Epithelial cell of esophagus (primary cell): ENCODE data around the gene ARPP19.
"Not testable (repeated sequence)": the region's sequence is repeated elsewhere in the genome, so short reads cannot be mapped to it uniquely, and the experiment has no call there.

ENCODE experiments used
- DNase-seq: peaks from one replicate; pipeline ENCODE4 v3.0.0; 2010; ENCODE audit warnings: low read depth
- H3K4me3 ChIP-seq: 2 replicates; pipeline ENCODE4 v1.5.1; 2011; ENCODE audit warnings: mild to moderate bottlenecking, low read length, control low read depth
- TF ChIP-seq, protein P1 (sequence below): IDR thresholded peaks from 2 replicates; pipeline ENCODE4 v1.5.1; 2011; ENCODE audit warnings: low read depth, mild to moderate bottlenecking, low read length, control low read depth, inconsistent platforms; ENCODE audit not compliant: insufficient read depth; ENCODE audit errors: missing control alignments

ARPP19 gene

DNA sequence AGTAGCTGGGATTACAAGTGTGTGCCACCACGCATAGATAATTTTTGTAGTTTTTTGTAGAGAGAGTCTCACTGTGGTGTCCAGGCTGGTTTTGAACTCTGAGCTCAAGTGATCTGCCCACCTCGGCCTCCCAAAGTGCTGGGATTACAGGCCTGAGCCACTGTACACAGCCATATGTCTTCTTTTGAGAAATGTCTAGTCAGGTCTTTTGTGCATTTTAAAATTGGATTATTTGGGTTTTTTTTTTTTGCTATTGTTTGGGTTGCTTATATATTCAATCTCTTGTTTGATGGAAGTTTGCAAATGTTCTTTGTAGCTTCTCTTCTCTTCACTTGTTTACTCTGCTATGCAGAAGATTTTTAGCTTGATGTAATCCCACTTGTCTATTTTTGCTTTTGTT lies 6.2 kb upstream of the ARPP19 start:
- H3K4me3 ChIP-seq = no peak overlapping the region
- DNase-seq = no peak
- TF ChIP-seq, protein P1, sequence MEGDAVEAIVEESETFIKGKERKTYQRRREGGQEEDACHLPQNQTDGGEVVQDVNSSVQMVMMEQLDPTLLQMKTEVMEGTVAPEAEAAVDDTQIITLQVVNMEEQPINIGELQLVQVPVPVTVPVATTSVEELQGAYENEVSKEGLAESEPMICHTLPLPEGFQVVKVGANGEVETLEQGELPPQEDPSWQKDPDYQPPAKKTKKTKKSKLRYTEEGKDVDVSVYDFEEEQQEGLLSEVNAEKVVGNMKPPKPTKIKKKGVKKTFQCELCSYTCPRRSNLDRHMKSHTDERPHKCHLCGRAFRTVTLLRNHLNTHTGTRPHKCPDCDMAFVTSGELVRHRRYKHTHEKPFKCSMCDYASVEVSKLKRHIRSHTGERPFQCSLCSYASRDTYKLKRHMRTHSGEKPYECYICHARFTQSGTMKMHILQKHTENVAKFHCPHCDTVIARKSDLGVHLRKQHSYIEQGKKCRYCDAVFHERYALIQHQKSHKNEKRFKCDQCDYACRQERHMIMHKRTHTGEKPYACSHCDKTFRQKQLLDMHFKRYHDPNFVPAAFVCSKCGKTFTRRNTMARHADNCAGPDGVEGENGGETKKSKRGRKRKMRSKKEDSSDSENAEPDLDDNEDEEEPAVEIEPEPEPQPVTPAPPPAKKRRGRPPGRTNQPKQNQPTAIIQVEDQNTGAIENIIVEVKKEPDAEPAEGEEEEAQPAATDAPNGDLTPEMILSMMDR = no peak

DNA sequence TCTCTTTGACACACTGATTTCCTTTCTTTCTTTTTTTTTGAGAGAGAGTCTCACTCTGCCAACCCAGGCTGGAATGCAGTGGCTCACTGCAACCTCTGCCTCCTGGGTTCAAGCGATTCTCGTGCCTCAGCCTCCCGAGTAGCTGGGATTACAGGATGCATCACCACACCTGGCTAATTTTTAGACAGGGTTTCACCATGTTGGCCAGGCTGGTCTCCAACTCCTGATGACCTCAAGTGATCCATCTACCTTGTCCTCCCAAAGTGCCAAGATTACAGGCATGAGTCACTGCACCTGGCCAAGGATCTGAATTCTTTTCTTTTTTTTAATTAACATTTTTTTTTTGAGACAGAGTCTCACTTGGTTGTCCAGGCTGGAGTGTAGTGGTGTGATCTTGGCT lies 5.8 kb upstream of the ARPP19 start:
- not testable (repeated sequence) for DNase-seq, H3K4me3 ChIP-seq

DNA sequence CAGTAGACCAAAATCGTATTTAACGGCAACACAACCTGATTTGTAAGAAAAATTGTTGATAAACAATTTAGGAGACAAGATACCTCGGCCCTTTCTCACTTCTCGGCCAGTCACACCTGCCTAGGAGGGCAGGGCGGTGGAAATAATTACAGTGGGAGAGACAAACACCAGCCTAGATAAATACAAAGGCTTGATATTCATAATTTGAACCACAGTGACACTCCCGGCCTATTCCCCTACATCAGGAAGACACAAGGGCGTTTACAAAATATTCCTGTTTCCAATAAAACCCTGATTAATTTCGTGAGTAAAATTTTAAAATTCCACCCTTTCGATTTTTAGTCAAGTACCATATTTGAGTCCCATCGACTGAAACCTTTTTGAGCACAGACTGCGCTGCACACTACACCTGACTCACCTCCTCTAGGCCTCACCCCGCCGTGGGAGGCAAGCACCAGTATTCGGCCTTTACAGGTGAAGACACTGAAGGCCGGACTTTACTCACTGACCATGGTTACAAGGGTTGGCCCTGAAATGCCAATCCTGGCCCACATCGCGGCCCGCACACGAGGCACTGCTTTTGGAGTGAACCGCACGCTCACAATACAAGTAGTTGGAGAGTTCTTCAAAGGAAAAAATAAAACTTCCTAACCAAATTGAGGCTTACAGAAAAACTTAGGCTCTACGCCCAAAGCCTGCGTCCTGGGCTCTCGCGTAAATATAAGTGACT lies 794 bp downstream of the ARPP19 start:
- peak; percentile 71 for DNase-seq
- TF ChIP-seq, protein P1 = no peak

DNA sequence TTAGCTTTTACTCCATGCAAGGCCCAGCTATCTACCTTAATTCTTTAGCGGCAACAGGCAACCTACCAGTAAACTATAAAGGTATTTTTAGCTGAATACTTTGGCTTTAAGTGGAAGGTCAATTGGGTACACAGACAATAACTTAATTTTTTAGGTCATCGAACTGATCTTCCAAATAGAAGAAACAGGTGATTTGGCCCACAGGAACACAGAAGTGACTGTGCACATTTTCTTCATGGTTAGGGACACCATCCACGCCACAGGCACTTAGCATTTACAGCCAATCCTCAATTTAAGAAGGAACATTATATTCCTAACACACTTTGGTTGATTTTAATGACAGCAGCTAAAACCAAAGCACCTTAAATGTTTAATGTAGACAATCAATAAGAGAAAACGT lies 1.9 kb downstream of the ARPP19 start:
- TF ChIP-seq, protein P1 = no peak
- H3K4me3 ChIP-seq = peak overlapping the region; percentile 84
- DNase-seq = no peak

More for the DNA sequence above, 794 bp downstream of the ARPP19 start:
- peak overlapping the region; percentile 84 for H3K4me3 ChIP-seq

DNA sequence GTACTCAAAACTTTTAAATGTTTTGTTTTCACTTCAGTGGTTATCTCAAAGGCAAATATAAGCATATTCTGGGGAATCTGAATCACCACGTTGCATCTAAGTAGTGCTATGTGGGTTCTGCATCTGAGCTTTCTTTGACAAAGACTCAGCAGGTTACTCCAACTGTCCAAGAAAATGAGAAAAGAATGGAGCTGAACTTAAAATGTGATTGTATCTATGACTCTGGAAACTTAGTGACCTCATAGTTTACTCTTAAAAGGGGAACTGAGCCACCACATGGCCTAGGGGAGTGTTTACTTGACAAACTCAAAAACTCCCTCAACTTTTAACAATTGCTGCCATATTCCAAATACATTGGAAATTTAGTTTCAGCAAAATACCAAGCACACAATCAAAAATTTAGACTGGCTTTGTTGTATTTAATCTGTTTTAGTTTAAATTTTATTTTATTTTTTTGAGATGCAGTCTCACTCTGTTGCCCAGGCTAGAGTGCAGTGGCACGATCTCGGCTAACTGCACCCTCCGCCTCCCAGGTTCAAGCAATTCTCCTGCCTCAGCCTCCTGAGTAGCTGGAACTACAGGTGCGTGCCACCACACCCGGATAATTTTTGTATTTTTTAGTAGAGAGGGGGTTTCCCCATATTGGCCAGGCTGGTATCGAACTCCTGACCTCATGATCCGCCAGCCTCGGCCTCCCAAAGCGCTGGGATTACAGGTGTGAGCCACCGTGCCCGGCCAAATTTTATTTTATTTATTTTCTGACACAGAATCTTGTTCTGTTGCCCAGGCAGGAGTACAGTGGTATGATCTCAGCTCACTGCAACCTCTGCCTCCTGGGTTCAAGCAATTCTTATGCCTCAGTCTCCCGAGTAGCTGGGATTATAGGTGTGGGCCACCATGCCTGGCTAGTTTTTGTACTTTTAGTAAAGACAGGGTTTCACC lies 3.1 kb downstream of the ARPP19 start:
- DNase-seq, H3K4me3 ChIP-seq: not testable (repeated sequence)

DNA sequence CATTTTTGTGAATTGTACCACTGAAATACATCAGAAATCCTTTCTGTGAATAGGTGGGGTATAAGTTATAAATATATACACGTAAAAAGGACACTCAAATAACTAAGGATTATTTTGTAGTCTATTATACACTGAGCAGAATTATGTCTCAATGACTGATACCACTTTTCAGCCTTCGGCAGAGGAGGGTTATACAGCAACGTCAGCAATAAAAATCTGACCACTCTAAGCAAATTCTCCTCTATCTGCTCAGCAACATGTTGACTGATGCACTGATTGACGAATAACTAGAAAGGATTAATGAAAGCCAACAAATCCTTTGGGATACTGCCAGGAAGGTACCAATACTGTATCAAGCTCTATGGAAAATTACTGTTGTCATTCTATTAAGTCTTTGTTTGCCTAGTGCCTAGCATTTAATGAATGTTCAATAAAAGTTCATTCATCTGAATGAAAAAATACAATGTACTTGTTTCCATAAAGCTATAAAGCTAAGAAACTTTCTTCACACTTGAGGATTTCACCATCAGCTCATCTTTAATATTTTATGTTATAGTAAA lies 5.2 kb downstream of the ARPP19 start:
- DNase-seq = no peak
- H3K4me3 ChIP-seq = no peak overlapping the region
- TF ChIP-seq, protein P1 = no peak

DNA sequence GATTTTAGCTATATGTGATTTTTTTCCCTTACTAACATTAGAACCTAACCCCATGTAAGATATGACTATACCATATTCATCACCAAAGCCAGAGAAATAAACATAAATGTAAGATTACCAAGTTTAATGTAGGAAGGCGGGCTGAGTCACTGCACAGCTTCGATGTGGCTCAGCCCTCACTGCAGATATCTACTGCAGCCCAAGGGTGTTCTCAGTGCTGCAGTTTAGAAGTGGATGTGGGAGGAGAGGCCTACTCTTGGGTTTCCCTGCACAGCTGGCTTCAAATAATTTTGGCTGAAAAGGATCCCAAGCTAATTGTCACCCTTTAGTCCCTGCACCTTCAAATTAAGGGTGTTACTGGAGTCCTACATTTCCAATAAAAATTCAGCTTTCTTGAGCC lies 9.3 kb downstream of the ARPP19 start:
- no peak overlapping the region for H3K4me3 ChIP-seq
- DNase-seq = peak; percentile 59
- TF ChIP-seq, protein P1 = no peak

DNA sequence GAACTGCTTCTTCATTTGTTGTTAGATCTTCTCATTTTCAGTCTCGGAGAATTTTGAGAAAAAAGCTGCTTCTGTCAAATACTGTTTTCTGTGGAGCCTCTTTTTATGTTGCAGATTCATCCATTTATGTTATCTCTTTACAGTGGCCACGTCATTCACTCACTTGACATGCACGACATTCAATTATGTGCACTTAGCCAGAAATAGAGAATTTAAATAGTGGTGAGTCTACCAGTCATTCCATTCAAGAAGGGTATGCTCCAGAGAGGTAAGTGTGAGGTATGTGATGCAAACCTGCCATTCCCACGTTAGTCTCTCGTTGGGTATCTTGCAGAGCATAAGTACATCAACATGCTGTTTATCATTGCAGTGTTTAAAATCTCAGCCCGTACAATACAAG lies 9.8 kb downstream of the ARPP19 start:
- no peak overlapping the region for H3K4me3 ChIP-seq
- TF ChIP-seq, protein P1 = no peak
- no peak for DNase-seq
